Gastrocnemius medialis (tissue), 4 donors: ENCODE data around the gene FAM228A.

Experiments used
- CTCF ChIP-seq, 5 experiments: fragments of 450-650 bp in 3 of 5; fragments of 200-600 bp in 2 of 5; sonication (generic) in 2 of 5; IDR thresholded peaks in 4 of 5; conservative IDR thresholded peaks in 1 of 5; 1 replicate in 4 of 5; 2 replicates in 1 of 5; pipeline ENCODE4 v1.5.1; 2016 to 2019; ENCODE audit warnings: antibody characterized with exemption in 5 of 5, mild to moderate bottlenecking in 3 of 5, moderate library complexity in 3 of 5
- POLR2A ChIP-seq, 2 donors: fragments of 450-650 bp; IDR thresholded peaks; one replicate each; pipeline ENCODE4 v1.6.1; 2017; ENCODE audit warnings: antibody characterized with exemption in 2 of 2, mild to moderate bottlenecking in 2 of 2, moderate library complexity in 2 of 2

GRCh38 chr2:24209389-24210105, 34.7 kb downstream of the FAM228A start:
- TF ChIP-seq CTCF (IDR thresholded peaks at IDR 0.05 in 4 of 5, conservative IDR thresholded peaks at IDR 0.05 in 1 of 5) = no peak
- no peak for TF ChIP-seq POLR2A (IDR thresholded peaks at IDR 0.05)
